Fibroblast of skin of right quadriceps (primary cell): Measurements from ENCODE around the gene ZDHHC12.
"Not testable (repeated sequence)": the region's sequence is repeated elsewhere in the genome, so short reads cannot be mapped to it uniquely, and the experiment has no call there.

Experiments used
- DNase-seq: peaks from one replicate; pipeline ENCODE4 v3.0.0-alpha.2; 2013

ZDHHC12 gene

DNA sequence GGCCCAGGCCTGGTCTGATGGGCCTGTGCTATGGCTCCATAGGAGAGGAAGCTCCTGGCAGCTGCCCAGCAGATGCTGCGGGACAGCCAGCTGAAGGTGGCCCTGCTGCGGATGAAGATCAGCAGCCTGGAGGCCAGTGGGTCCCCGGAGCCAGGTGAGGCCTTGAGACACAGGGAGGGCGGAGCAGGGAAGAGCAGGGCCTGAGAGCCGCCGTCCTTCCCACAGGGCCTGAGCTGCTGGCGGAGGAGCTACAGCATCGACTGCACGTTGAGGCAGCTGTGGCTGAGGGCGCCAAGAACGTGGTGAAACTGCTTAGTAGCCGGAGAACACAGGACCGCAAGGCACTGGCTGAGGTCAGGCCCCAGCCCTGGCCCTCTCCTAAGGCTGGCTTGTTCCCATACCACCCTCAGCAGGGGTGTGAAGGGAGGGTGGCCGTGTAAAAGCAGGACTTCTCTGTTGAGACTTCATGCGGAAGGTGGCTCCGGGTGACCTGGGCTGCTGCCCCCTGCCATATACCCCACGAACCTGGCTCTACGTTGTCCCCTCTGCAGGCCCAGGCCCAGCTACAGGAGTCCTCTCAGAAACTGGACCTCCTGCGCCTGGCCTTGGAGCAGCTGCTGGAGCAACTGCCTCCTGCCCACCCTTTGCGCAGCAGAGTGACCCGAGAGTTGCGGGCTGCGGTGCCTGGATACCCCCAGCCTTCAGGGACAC lies 17.1 kb downstream of the ZDHHC12 start:
- no peak for DNase-seq

DNA sequence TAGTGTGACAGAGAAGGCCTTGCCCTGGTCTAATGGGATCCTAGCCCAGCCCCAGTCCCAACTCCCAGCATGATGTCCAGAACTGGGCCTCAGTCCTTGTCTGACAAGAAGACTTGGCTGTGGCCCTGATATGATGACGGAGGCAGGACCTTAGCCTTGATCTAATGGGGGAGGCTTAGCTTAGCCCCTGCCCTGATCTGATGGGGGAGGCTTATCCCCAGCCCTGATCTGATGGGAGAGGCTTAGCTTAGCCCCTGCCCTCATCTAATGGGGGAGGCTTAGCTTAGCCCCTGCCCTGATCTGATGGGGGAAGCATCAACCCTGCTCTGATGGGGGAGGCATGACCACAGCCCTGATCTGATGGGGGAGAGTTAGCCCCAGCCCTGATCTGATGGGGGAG lies 17.9 kb downstream of the ZDHHC12 start:
- no peak for DNase-seq

DNA sequence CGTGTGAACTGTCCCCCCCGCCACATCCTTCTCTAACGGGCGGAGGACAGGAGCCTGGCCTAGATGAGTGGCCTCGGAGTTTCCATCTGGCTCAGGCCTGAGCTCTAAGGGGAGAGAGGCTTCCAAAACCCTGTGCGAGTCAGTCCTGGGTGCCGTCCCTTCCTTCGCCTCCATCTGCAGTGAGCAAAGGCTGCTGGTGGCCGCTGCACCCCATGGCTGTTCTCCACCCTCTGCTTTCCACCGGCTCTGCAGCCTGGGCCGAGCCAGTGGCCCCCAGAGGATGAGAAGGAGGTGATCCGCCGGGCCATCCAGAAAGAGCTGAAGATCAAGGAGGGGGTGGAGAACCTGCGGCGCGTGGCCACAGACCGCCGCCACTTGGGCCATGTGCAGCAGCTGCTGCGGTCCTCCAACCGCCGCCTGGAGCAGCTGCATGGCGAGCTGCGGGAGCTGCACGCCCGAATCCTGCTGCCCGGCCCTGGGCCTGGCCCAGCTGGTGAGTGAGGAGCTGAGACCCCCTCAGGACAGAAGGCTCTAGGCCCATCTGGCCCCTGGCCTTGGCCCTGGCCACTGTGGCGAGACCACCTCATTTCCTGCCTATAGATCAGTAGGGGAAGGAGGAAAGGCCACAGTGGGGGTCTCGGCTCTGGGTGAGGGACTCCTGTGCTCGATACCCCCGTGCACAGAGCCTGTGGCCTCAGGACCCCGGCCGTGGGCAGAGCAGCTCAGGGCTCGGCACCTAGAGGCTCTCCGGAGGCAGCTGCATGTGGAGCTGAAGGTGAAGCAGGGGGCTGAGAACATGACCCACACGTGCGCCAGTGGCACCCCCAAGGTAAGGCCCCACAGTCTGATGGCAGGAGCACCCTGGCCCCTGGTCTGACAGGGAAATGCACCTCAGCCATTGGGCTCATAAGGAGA lies 18.6 kb downstream of the ZDHHC12 start:
- DNase-seq = no peak

DNA sequence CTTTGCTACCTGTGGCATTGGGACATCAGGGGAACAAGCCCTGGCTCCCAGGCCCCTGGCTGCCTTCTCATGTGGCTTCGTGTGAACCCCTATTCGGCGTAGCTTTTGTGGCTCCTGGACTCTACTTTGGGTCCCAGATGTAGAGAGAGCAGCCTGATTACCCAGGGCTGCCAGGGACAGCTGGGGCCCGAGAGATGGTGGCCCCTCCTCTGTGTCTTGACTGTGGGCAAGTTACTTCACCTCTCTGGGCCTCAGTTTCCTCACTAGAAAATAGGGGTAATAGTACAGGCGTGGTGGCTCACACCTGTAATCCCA lies 19.6 kb downstream of the ZDHHC12 start:
- DNase-seq = no peak

DNA sequence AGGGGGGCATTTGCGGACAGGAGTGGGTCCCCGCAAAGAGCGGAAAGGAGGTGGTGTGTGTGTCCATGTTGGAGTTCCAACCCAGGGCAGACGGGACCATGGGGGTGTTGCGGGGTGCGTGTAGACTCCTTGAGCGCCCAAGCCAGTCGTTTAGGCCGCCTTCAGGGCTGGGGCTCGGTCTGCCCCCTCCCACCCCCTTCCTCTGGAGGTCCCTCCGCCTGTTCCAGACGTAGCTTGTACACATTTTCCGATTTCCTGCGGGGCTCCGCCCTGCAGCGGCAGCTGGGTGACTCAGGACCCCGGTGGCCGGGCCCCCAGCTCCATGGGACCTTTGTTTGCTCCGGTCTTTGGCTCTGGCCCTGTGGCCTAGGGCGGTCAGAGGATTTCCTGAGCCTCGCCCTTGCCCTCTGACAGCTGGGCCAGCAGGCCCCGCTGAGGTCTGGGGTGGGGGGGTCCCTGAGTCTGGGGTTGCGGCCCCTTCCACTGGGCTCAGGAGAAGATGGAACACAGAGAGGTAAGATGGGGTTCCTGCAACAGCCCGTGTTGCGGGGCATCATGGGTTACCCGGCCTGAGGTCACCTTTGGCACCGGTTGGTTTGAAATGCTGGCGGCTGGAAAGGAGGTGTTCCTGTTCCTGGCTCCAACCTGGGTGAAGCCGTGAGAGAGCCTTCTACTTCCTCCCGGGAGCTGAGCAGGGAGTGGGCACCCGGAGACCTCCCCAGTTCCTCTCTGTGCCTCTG lies 20.1 kb downstream of the ZDHHC12 start:
- no peak for DNase-seq

DNA sequence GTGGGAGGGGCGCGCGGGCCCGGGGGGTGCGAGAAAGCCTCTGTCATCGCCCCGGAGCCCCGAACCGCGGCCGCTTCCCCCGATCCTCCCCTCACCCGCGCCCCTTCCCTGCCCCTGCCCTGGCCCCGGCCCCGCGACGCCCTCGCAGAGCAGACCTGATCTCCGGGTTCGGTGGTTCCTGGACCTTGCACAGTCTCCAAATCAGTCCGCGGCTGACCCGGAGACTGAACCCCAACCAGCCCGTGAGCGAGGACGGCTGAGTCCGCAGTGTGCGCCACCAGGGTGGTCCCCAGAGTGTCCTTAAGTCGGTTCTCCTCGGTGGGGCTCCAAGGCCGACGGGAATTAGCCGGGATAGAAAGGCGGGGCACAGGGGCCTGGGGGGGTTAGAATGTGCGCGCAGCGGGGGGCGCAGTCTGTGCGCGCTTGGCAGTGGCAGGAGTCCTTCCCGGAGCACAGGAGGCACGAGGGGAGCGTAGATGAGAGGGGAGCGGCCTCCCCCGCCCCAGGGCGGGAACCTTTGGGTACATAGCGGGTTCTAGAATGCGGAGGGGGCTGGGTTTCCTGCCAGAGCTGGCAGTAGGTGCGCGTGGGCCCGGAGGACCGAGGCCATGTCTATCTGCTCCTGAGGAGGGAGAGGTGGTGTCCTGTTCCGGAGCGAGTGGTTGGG lies 20.8 kb downstream of the ZDHHC12 start:
- peak; percentile 42 for DNase-seq

DNA sequence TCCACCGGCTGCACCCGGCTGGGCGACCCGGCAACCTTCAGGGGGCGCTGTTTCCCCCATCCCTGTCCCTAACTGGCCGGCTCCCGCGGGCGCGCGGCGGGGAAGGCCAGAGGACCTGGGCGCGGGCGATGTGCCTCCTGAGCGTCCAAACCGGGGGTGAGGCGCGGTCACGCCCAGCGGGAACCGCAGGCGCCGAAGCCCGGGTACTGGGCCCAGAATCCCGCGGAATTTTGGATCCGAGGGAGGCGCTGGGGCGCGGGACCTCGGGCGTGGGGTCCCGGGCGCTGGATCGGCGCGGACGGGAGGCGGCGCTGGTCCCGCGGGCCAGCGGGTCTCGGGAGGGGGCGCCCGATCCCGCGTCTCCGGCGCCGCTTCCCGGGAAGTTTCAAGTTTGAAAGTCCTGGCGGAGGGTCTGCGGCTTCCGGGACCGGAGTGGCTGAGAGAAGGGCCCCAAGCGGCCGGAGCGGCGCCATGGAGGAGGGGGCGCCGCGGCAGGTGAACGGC lies 21.4 kb downstream of the ZDHHC12 start, which contains the start of gene PKN3:
Gene PKN3 (plus strand): TSS at position 59 of the 504 bp plus-strand sequence. CDS start 413 bp downstream, at position 472.
- peak; percentile 76 for DNase-seq

DNA sequence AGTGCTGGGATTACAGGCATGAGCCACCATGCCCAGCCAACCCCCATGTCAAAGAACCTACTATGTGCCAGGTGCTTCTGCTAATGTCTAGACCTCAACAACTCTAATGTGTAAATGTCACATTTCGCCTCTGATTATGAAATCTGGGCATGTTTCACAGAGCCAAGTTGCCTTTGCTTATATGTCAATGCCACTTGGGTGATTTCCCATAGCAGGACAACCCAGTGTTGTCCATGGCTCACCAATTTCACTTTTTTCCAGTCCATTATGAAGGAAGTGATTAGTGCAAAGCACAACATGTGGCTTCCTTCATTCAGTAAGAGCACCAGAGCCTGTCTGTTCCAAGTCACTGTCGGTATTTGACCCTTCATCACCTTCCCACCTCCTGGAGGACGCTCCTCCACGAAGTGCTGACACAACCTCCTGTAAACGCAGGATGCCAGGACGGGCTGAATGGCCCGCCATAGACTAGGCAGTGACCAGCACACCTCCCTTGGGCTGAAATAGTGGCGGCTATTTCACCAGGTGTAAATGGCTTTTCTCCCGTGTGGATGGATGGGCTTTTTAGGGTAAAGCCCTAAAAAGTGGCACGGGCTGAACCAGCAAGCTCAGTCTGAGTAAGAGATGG lies 22.6 kb downstream of the ZDHHC12 start:
- DNase-seq = no peak

DNA sequence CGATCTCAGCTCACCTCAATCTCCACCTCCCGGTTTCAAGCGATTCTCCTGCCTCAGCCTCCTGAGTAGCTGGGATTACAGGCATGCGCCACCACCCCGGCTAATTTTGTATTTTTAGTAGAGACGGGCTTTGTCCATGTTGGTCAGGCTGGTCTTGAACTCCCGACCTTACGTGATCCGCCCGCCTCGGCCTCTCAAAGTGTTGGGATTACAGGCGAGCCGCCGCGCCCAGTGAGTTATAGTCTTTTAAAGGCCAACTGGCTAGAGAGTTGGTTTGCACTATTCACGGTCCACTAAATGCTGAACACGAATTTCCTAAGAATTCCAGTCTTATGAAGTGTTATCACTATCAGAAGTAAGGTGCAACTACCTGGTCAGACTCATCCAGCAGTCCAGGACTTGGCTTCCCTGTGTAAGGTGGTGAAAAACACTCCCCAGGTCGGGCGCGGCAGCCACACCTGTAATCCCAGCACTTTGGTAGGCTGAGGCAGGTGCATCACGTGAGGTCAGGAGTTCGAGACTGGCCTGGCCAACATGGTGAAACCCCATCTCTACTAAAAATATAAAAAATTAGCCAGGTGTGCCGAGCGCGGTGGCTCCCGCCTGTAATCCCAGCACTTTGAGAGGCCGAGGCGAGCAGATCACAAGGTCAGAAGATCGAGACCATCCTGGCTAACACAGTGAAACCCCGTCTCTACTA lies 24.7 kb downstream of the ZDHHC12 start:
- not testable (repeated sequence) for DNase-seq

DNA sequence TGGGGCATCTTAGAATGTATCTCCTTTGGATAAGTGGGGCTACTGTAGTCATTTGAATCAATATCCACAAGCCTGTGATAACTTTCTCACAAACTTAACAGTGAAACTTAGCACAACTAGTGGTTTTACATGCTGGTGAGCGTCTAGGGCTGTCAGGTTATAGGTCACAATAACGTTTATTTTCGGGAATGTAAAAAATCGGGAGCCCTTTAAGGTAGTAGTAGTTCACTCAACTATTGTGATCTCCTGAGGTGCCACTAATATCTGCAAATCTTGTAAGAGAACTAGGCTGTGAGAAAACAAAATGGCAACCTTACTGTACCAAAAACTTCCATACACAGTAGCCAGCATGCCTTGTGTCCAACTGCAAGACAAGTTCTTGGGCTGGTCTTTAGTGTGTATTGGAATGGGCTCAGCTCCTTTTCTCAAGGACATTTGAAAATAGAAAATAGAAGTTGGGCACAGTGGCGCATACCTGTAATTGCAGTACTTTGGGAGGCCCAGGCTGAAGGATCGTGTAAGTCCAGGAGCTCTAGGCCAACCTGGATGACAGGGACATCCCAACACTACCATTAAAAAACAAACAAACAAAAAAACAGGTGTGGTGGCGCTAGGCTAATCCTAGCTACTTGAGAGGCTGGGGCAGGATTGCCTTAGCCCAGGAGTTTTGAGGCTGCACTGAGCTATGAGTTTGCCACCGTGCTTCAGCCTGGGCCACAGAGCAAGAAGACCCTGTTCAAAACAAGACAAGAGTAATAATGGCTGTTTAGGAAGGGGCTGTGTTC lies 26.8 kb downstream of the ZDHHC12 start:
- no peak for DNase-seq

DNA sequence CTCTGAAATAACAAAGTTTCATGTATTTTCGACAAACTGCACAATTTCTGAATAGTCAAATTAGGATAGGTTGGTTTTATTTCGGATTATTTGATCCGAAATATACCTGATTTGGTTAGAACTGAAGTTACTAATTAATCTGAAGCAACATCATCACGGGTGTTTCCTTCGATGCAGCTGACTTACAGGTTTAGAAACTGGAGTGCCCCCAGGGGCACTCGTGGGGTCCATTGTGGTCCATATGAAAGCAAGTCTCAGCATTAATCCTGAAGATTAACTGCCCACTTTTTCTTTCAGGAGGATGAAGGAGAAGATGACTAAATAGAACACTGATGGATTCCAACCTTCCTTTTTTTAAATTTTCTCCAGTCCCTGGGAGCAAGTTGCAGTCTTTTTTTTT lies 29.6 kb downstream of the ZDHHC12 start:
- DNase-seq = no peak

DNA sequence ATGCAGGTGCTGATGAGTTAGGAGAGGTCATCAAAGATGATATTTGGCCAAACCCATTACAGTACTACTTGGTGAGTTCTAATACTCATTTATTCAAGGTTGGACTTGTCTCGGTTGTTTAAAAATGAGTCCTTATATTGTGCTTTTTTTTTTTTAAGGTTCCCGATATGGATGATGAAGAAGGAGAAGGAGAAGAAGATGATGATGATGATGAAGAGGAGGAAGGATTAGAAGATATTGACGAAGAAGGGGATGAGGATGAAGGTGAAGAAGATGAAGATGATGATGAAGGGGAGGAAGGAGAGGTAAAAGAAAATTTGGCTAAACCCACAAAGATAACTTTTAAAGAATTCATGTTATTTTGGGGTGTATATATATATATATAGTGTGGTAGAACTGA lies 30.2 kb downstream of the ZDHHC12 start:
- not testable (repeated sequence) for DNase-seq

DNA sequence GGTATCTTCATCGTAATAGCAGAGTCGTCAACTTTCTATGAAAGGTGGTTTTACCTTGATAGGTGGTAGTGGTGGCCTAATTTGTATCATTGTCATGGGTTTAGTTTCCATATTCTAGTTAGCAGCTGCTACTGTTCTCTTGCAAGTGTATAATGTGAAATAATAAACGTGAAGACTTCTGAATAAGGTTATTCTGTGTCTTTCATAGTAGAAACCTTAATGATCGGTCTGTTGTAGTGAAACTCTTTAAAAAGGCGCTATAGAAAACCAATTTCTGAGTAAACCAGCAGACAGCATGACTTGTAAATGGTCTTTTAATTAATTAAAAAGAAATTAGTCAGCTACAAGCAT lies 33.3 kb downstream of the ZDHHC12 start:
- DNase-seq = no peak

DNA sequence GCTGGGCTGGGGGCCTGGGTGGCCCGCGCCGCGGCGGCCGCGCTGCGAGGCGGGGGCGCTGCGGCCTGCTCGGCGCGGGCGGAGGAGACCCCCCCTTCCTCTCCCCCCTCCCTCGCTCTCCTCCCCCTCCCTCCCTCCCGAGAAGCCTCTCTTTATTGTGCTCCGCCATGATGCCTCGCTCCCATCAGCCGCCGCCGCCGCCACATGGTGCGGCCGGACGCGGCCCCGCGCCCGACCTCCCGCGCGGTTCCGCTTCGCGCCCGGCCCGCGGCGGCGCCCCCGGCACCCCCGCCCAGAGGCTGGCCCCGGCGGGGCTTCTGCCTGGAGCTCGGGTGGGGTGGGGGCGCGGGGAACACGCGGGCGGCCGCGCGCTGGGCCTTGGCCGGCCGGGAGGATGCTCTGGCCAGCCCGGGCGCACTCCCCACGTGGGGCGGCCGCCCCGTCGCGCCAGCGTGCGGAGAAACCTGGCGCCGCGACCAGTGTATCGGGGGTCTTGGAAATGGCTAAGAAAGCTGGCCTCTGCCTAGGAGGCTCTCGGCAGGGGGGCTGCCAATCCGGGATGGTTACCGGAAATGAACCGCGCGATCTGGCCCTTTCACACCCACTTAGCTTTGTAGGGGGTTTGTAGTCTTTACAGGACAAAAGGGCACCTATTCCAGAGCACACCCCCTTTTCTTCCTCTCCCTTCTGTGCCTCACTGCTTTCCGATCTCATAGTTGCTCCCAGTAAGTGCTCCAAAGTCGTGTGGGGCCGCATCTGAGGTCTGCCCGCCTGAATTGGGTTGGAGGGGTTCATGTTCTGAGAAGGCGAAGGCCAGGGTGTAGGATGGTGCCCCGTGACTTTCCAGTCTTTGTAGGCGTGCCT lies 33.9 kb downstream of the ZDHHC12 start:
- DNase-seq = peak; percentile 65

DNA sequence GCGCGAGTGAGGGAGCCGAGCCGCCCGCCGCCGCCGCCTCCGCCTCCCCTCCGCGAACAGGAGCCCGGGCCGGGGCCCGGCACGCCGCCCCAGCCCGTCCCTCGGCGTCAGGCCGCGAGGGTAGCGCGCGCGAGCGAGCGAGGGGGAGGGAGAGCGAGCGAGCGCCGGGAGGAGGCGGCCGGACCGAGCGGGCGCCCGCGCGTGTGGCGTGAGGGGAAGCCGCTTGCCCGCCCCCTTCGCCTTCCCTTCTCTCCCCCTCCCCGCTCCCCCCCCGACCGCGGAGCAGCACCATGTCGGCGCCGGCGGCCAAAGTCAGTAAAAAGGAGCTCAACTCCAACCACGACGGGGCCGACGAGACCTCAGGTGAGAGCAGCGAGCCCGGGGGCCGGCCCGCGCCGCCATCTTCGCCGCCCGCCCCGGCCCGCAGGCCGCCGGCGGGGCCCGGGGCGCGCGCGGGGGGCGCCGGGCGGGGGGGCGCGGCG lies 34.6 kb downstream of the ZDHHC12 start:
- no peak for DNase-seq

DNA sequence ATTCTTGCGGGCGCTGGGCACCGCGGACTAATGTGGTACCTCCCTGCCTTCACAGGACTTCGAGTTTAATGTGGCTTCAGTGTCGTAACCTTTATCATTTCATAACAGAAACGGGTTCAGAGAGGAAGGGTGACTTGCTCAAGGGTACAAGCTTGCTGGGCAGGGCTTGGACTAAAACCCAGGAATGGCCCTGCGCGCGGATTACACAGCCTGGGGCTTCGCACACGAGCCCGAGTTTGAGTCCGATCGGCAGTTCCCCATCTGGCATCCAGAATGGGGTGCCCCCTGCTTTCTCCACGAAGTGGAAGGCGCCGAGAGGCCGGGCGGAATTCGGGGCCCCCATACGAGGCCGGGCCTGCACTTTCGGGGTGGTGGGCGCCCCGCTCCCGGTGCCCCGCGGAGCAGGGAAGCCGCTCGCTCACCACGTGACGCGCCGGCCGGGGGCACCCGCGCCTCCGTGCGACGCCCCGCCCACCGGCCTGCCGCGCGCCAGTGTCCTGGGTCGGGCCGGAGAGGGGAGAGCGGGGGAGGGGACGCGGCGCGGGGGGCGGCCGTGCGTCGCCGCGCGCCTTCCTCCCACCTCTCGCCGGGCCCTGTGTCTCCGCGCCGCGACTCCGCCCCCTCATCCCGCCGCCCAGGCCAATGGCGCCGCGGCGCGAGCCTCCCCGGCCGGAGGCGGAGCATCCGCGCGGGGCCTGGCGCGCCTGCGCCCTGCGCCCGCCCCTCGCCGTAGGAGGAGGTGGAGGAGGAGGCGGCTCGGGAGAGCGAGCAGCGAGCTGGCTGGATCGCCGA lies 35.2 kb downstream of the ZDHHC12 start, which contains the start of gene SET:
Gene SET (plus strand): TSS at position 722 of the 792 bp plus-strand sequence. CDS start 361 bp downstream, outside the sequence.
- DNase-seq = peak; percentile 94

DNA sequence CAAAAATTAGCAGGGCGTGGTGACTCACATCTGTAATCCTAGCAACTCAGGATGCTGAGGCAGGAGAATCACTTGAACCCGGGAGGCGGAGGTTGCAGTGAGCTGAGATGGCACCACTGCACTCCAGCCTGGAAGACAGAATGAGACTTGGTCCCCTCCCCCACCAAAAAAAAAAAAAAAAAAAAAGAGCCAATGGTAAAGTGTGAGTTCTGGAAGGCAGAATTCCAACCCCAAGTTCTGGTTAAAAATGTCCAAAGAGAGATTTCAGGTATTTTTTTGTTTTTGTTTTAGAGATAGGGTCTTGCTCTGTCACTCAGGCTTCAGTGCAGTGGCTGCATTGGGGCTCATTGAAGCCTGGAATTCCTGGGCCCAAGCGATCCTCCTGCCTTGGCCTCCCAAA lies 36.5 kb downstream of the ZDHHC12 start:
- no peak for DNase-seq

DNA sequence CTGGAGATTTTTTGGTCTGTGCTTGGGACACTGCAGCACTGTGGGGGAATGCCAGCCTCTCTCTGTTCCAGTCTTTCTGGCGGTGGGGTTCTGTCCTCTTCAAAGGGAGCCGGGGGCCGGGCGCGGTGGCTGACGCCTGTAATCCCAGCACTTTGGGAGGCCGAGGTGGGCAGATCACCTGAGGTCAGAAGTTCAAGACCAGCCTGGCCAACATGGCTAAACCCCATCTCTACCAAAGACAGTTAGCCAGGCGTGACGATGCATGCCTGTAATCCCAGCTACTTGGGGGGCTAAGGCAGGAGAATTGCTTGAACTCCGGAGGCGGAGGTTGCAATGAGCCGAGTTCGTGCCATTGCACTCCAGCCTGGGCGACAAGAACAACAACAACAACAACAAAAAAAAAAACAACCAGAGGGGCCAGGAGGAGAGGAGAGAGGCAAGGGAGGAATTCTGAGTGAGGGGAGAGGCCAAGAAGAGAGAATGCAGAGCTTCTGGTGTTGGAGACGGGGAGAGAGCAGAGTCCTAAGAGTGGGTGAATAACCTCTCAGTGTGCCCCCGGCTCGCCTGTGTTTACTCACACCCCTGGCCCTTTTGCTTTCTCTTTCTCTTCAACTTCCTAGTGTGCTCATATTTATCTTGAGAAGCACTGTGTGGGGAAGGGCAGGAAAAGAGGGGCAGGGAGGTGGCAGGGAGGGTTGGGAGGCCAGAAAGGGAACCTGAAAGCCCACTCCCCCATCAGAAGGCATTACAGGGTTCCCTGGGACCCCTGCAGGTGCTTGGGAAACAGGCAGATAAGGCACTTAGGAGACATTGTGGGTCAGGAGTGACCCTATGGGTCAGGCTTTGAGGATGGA lies 38.1 kb downstream of the ZDHHC12 start:
- no peak for DNase-seq
